Skeletal muscle tissue (tissue), 4 donors: ENCODE measurements around the gene PDE6C. TPM values are rescaled to one million over a fixed set of nuclear protein-coding genes. Genes with fewer than 3 reads are reported as not detected.
"Not testable (repeated sequence)": the region's sequence is repeated elsewhere in the genome, so short reads cannot be mapped to it uniquely, and the experiment has no call there.

Experiments used
- H3K27ac ChIP-seq: one replicate; pipeline ENCODE4 v1.7.0; 2013; ENCODE audit warnings: mild to moderate bottlenecking, low read depth, low read length, inconsistent platforms
- H3K27me3 ChIP-seq, 3 donors: one replicate each; pipeline ENCODE4 v1.7.0; 2013; ENCODE audit warnings: low read length in 3 of 3; ENCODE audit not compliant: control insufficient read depth in 3 of 3, insufficient read depth in 3 of 3
- H3K36me3 ChIP-seq, 3 donors: one replicate each; pipeline ENCODE4 v1.7.0; 2013; ENCODE audit warnings: low read length in 3 of 3; ENCODE audit not compliant: control insufficient read depth in 3 of 3, insufficient read depth in 3 of 3
- H3K4me1 ChIP-seq, 3 donors: one replicate each; pipeline ENCODE4 v1.7.0; 2013; ENCODE audit warnings: low read length in 3 of 3, mild to moderate bottlenecking in 3 of 3; ENCODE audit not compliant: control insufficient read depth in 3 of 3, insufficient read depth in 3 of 3
- H3K4me3 ChIP-seq, 3 donors: one replicate each; pipeline ENCODE4 v1.7.0; 2013; ENCODE audit warnings: low read length in 3 of 3
- H3K9ac ChIP-seq, 3 donors: one replicate each; pipeline ENCODE4 v1.7.0; 2013; ENCODE audit warnings: low read length in 3 of 3, mild to moderate bottlenecking in 3 of 3, moderate library complexity in 2 of 3, low read depth in 1 of 3
- H3K9me3 ChIP-seq, 3 donors: one replicate each; pipeline ENCODE4 v1.7.0; 2013; ENCODE audit warnings: low read length in 3 of 3; ENCODE audit not compliant: control insufficient read depth in 3 of 3
- total RNA-seq: library from RNA; depleted of rRNA; stranded (reverse); fragments of >200 nt; gene quantifications from one replicate; pipeline ENCODE4 v1.2.3, GENCODE V29; 2014
- donor health status: Osteomylitis.

PDE6C gene
- total RNA-seq, 1 donor from 2014 or later, result not detected

DNA sequence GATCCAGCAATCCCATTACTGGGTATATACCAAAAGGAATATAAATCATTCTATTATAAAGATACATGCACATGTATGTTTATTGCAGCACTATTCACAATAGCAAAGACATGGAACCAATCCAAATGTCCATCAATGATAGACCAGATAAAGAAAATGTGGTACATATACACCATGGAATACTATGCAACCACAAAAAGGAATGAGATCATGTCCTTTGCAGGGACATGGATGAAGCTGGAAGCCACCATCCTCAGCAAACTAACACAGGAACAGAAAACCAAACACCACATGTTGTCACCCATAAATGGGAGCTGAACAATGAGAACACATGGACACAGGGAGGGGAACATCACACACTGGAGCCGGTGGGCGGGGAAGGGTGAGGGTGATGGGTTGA, 84.2 kb downstream of the PDE6C start:
- not testable (repeated sequence) for H3K27ac ChIP-seq, H3K27me3 ChIP-seq, H3K4me3 ChIP-seq, H3K9me3 ChIP-seq, H3K4me1 ChIP-seq, H3K9ac ChIP-seq
- peaks cover 10 to 45% (median 42%) of the 10 kb centered on the region in 3 donors for H3K36me3 ChIP-seq

GRCh38 chr10:93697207-93697606, 84.9 kb downstream of the PDE6C start:
- no peak overlapping the region for H3K9ac ChIP-seq
- H3K27ac ChIP-seq, result no peak overlapping the region
- peaks cover 5 to 13% (median 9%) of the 10 kb centered on the region in 3 donors for H3K4me1 ChIP-seq
- H3K27me3 ChIP-seq, result no peaks in the 10 kb centered on the region
- H3K9me3 ChIP-seq, result no peaks in the 10 kb centered on the region
- no peak overlapping the region for H3K4me3 ChIP-seq
- H3K36me3 ChIP-seq, result peaks cover 10 to 41% (median 39%) of the 10 kb centered on the region in 3 donors

- H3K27ac ChIP-seq, result peak overlapping the region; percentile 80
- peaks cover 5 to 15% (median 9%) of the 10 kb centered on the region in 3 donors for H3K4me1 ChIP-seq
- peak overlapping the region; percentile 91 to 95 (median 95) for H3K9ac ChIP-seq
- H3K36me3 ChIP-seq, result peaks cover 10 to 20% (median 20%) of the 10 kb centered on the region in 3 donors
- H3K27me3 ChIP-seq, result no peaks in the 10 kb centered on the region
- peak overlapping the region; percentile 93 to 98 (median 96) for H3K4me3 ChIP-seq
- no peaks in the 10 kb centered on the region for H3K9me3 ChIP-seq
Measured at GRCh38 chr10:93701866-93702209, 89.5 kb downstream of the PDE6C start.

DNA sequence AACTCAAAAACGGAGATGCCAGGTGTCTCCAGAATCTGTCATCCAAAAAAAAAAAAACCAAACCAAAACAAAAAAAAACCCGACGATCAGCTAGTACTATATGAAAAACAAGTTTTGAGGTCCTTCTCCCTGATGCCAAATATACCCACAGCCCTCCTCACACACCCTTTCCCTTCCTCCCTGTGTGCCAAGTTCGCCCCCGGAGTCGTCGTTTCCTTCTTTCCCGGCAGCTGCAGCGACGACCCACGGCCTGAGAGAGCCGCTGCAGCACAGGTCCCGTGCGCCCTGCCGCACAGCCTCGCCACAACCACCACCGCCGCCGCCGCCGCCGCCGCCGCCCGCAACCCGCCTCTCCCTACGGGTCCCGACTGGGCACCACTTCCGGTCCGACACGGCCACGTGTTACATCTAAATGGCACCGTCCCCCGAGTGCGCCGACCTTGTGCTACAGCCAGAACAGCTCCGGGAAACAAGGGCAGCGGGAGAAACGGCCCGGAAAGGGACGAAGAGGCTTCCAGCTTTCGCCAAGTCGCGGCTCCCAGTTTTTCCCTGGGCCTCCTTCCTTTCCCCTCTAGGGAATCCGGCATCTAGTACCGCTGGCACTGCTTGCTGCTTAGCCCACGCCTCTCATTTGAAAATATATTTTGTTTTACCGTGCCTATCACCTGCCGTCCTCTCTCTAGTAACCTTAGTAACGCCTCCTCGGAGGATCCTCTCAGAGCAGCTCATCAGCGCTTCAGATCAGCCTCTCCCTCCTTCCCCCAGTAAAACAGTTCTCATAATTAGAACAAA, 90.1 kb downstream of the PDE6C start, which contains the start of gene FRA10AC1:
TSS of gene FRA10AC1 (minus strand) at position 383 of the 792 bp plus-strand sequence. CDS start 2,486 bp downstream, outside the sequence.
- Histone ChIP-seq H3K9me3 (no peaks in the 10 kb centered on the region), H3K4me3 (peak within 1 kb of the TSS; percentile 93 to 98 (median 96)), H3K9ac (peak within 1 kb of the TSS; percentile 92 to 95 (median 95)), H3K27ac (peak within 1 kb of the TSS; percentile 80), H3K27me3 (no peaks in the 10 kb centered on the region), H3K36me3 (peaks cover 8 to 16% (median 16%) of the 10 kb centered on the region in 3 donors), H3K4me1 (peaks cover 5 to 15% (median 9%) of the 10 kb centered on the region in 3 donors)

GRCh38 chr10:93703066-93703465, 90.7 kb downstream of the PDE6C start:
- peaks cover 5 to 15% (median 9%) of the 10 kb centered on the region in 3 donors for H3K4me1 ChIP-seq
- H3K4me3 ChIP-seq, result peak overlapping the region; percentile 93 to 97 (median 96)
- peaks cover 7 to 14% (median 13%) of the 10 kb centered on the region in 3 donors for H3K36me3 ChIP-seq
- peak overlapping the region; percentile 92 to 95 (median 94) for H3K9ac ChIP-seq
- H3K27ac ChIP-seq, result peak overlapping the region; percentile 80
- H3K27me3 ChIP-seq, result no peaks in the 10 kb centered on the region
- H3K9me3 ChIP-seq, result no peaks in the 10 kb centered on the region

DNA sequence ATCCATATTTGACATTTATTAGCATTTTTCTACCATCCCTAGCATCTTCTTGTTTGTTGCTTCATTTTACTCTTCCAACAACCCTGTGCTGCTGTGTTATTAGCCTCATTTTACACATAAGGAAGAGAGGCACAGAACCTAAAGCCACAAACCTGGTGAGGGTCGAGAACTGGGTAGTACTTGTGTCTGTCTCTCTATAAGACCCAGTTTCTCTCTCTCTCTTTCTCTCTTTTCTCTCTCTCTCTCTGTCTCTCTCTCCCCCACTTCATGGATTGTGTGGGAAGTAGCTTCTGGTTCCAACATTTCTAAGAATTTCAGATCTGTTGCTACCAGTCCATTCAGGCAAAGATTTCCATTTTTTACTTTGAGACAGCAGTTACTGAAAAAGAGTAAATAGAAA, 91.5 kb downstream of the PDE6C start:
- no peak overlapping the region for H3K9ac ChIP-seq
- no peak overlapping the region for H3K27ac ChIP-seq
- H3K27me3 ChIP-seq, result no peaks in the 10 kb centered on the region
- no peak overlapping the region for H3K4me3 ChIP-seq
- H3K4me1 ChIP-seq, result peaks cover 5 to 15% (median 9%) of the 10 kb centered on the region in 3 donors
- no peaks in the 10 kb centered on the region for H3K9me3 ChIP-seq
- peaks cover 5 to 8% (median 7%) of the 10 kb centered on the region in 3 donors for H3K36me3 ChIP-seq

GRCh38 chr10:93704451-93704850, 92.1 kb downstream of the PDE6C start:
- peaks cover 5 to 15% (median 9%) of the 10 kb centered on the region in 3 donors for H3K4me1 ChIP-seq
- H3K9me3 ChIP-seq, result no peaks in the 10 kb centered on the region
- H3K36me3 ChIP-seq, result peaks cover under 1 to 2% (median 1%) of the 10 kb centered on the region in 3 donors
- H3K27me3 ChIP-seq, result no peaks in the 10 kb centered on the region
- no peak overlapping the region for H3K4me3 ChIP-seq
- no peak overlapping the region for H3K9ac ChIP-seq
- H3K27ac ChIP-seq, result no peak overlapping the region

GRCh38 chr10:93707623-93708022, 95.3 kb downstream of the PDE6C start:
- Histone ChIP-seq H3K36me3 (no peaks in the 10 kb centered on the region), H3K27ac (no peak overlapping the region), H3K27me3 (no peaks in the 10 kb centered on the region), H3K9ac (no peak overlapping the region), H3K4me1 (peaks cover 0 to 2% (median 0%) of the 10 kb centered on the region in 3 donors), H3K4me3 (no peak overlapping the region), H3K9me3 (no peaks in the 10 kb centered on the region)

GRCh38 chr10:93710333-93710909, 98.1 kb downstream of the PDE6C start:
- Histone ChIP-seq H3K4me1 (no peaks in the 10 kb centered on the region), H3K27me3 (no peaks in the 10 kb centered on the region), H3K9ac (no peak overlapping the region)

DNA sequence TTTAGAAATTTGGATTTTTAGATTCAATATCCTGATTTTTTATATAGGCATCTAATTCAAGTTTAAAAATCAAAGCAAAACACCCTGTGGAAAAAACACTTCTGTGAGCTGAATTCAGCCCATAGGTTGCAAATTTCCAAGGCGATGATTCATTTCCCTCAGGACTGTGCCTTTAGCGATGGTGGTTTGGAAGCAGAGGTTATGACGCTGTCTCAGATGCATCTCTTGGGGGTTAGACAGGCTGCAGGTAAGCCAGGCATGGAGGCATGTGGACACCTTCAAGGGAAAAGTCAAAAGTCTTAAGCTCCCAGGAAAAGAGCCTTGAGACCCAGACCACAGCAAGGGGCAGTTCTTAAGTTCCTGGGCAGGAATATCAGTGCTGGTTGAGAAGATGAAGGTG, 99.6 kb downstream of the PDE6C start:
- no peak overlapping the region for H3K4me3 ChIP-seq
- no peak overlapping the region for H3K27ac ChIP-seq
- no peaks in the 10 kb centered on the region for H3K4me1 ChIP-seq
- H3K36me3 ChIP-seq, result no peaks in the 10 kb centered on the region
- no peaks in the 10 kb centered on the region for H3K27me3 ChIP-seq
- no peaks in the 10 kb centered on the region for H3K9me3 ChIP-seq
- no peak overlapping the region for H3K9ac ChIP-seq

More at GRCh38 chr10:93710333-93710909, 98.1 kb downstream of the PDE6C start:
- no peak overlapping the region for H3K27ac ChIP-seq
- no peaks in the 10 kb centered on the region for H3K9me3 ChIP-seq
- no peaks in the 10 kb centered on the region for H3K36me3 ChIP-seq
- H3K4me3 ChIP-seq, result no peak overlapping the region
